ENCODE results near the gene MAP6. TPM values are rescaled to one million over a fixed set of nuclear protein-coding genes. Genes with fewer than 3 reads are reported as not detected.

Gene MAP6
- total and polyA plus RNA-seq, 2 experiments from 2014 or later, result 0.31 to 1.2 TPM

- peaks cover 18% of the 10 kb centered on the region for H3F3A ChIP-seq (replicated peaks; ENCODE audit: low read depth)
- TF ChIP-seq CREB1 (CRISPR knock-in tag; IDR thresholded peaks at IDR 0.05; ENCODE audit: low read depth), result no peak
- TF ChIP-seq EZH2 (IDR thresholded peaks at IDR 0.05; ENCODE audit: low read depth, unreplicated experiment), result no peak
- TF ChIP-seq REST (IDR thresholded peaks at IDR 0.05; ENCODE audit: unreplicated experiment), result no peak
- TF ChIP-seq EZH2phosphoT487 (IDR thresholded peaks at IDR 0.05; ENCODE audit: unreplicated experiment), result no peak
- peak; percentile 8; the same call in 1 of the 2 replicates for TF ChIP-seq POLR2AphosphoS5 (IDR thresholded peaks at IDR 0.05; ENCODE audit: low read depth)
- no peak for TF ChIP-seq JUNB (IDR thresholded peaks at IDR 0.05; ENCODE audit: unreplicated experiment)
- no peak for TF ChIP-seq STAT1 (IDR thresholded peaks at IDR 0.05; ENCODE audit: unreplicated experiment)
- no peak for TF ChIP-seq NANOG (IDR thresholded peaks at IDR 0.05; ENCODE audit: borderline replicate concordance)
- peaks cover 66% of the 10 kb centered on the region for H3K4me1 ChIP-seq (ENCODE audit: insufficient read depth)
- H3K27me3 Mint-ChIP-seq (ENCODE audit: insufficient read depth, low read depth, poor library complexity), result peaks cover 40% of the 10 kb centered on the region
- no peaks in the 10 kb centered on the region for H3K9me2 ChIP-seq (ENCODE audit: insufficient read depth)
- H3K36me3 ChIP-seq (ENCODE audit: insufficient read depth), result 0 out of 2 replicates have a peak, but pooled peaks cover 3% of the 10 kb centered on the region
- no peak for DNase-seq (ENCODE audit: low spot score)
- no peaks in the 10 kb centered on the region for H3K9me3 Mint-ChIP-seq
- H3K4me3 ChIP-seq, result peak overlapping the region; percentile 98
- H3K4me1 Mint-ChIP-seq, result peaks cover 76% of the 10 kb centered on the region
- peak overlapping the region; percentile 97 for H3K4me3 Mint-ChIP-seq
- peaks cover 53% of the 10 kb centered on the region for H3K79me2 ChIP-seq (replicated peaks; ENCODE audit: insufficient read depth)
- H3K36me3 Mint-ChIP-seq (ENCODE audit: low read depth), result peaks cover 38% of the 10 kb centered on the region
- H4K20me1 ChIP-seq (replicated peaks; ENCODE audit: insufficient read depth), result peaks cover 17% of the 10 kb centered on the region
- peak overlapping the region; percentile 63; the same call in 1 of the 2 replicates for H2AFZ ChIP-seq
- H3K27ac Mint-ChIP-seq, result peak overlapping the region; percentile 99
- H3K27me3 ChIP-seq (ENCODE audit: insufficient read depth), result no peaks in the 10 kb centered on the region
- H3K4me2 ChIP-seq, result peak overlapping the region; percentile 86
- ATAC-seq, result no peak; the same call in 2 of the 3 replicates
- peak overlapping the region; percentile 97 for H3K27ac ChIP-seq (ENCODE audit: low read depth)
Measured at GRCh38 chr11:75561426-75562047, 107.3 kb downstream of the MAP6 start.

GRCh38 chr11:75560644-75561043, 108.2 kb downstream of the MAP6 start:
- Histone ChIP-seq H2AFZ (no peak overlapping the region), H3F3A (replicated peaks; ENCODE audit: low read depth) (peaks cover 18% of the 10 kb centered on the region), H3K27ac (ENCODE audit: low read depth) (no peak overlapping the region), H3K4me2 (peak overlapping the region; percentile 86), H3K9me2 (ENCODE audit: insufficient read depth) (no peaks in the 10 kb centered on the region), H3K4me3 (peak overlapping the region; percentile 98; the same call in 1 of the 2 replicates), H3K4me1 (ENCODE audit: insufficient read depth) (peaks cover 62% of the 10 kb centered on the region), H4K20me1 (replicated peaks; ENCODE audit: insufficient read depth) (peaks cover 13% of the 10 kb centered on the region), H3K79me2 (replicated peaks; ENCODE audit: insufficient read depth) (peaks cover 45% of the 10 kb centered on the region), H3K27me3 (ENCODE audit: insufficient read depth) (no peaks in the 10 kb centered on the region), H3K36me3 (ENCODE audit: insufficient read depth) (0 out of 2 replicates have a peak, but pooled peaks cover 3% of the 10 kb centered on the region)
- Mint-ChIP-seq H3K4me1 (peaks cover 71% of the 10 kb centered on the region), H3K4me3 (peak overlapping the region; percentile 97; the same call in 2 of the 3 replicates), H3K9me3 (no peaks in the 10 kb centered on the region), H3K27me3 (ENCODE audit: insufficient read depth, low read depth, poor library complexity) (peaks cover 36% of the 10 kb centered on the region), H3K36me3 (ENCODE audit: low read depth) (peaks cover 33% of the 10 kb centered on the region), H3K27ac (no peak overlapping the region)
- DNase-seq (ENCODE audit: low spot score), result no peak
- no peak for ATAC-seq
- TF ChIP-seq NANOG (IDR thresholded peaks at IDR 0.05; ENCODE audit: borderline replicate concordance), result no peak
- TF ChIP-seq CTCF (conservative IDR thresholded peaks at IDR 0.05; ENCODE audit: low read depth in 2 of 2), result no peak
- no peak for TF ChIP-seq EZH2phosphoT487 (IDR thresholded peaks at IDR 0.05; ENCODE audit: unreplicated experiment)
- no peak for TF ChIP-seq ETS1 (IDR thresholded peaks at IDR 0.05)
- no peak for TF ChIP-seq CREB1 (CRISPR knock-in tag; IDR thresholded peaks at IDR 0.05; ENCODE audit: low read depth)
- no peak for TF ChIP-seq EZH2 (IDR thresholded peaks at IDR 0.05; ENCODE audit: low read depth, unreplicated experiment)
- no peak for TF ChIP-seq POLR2AphosphoS5 (IDR thresholded peaks at IDR 0.05; ENCODE audit: low read depth)
- no peak for TF ChIP-seq REST (IDR thresholded peaks at IDR 0.05; ENCODE audit: unreplicated experiment)
- no peak for TF ChIP-seq JUNB (IDR thresholded peaks at IDR 0.05; ENCODE audit: unreplicated experiment)
- no peak for TF ChIP-seq STAT1 (IDR thresholded peaks at IDR 0.05; ENCODE audit: unreplicated experiment)
